ENCODE data around the gene EN1.

DNA sequence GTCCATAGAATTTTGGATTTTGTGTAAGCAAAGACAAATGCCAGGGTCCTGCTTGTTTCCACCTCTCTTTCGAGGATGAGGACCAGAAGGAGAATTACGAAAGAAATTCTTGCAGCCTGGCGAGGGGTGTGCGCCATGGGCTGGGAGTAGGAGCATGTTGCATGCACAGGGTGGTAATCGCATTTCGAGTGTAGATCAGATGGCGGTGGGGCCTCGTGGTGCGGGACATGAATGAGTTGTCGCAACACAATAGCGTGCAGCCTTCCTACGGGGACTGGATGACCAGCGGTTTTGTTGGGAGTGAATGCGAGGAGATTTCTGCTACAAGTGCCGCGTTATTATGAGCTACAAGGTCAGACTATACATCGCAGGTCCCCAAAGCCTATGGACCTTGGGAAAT is 4.2 kb upstream of the EN1 start:
- TF ChIP-seq POLR2AphosphoS5 (IDR thresholded peaks at IDR 0.05; ENCODE audit: low read depth, low read length), result no peak
- TF ChIP-seq, protein P1, sequence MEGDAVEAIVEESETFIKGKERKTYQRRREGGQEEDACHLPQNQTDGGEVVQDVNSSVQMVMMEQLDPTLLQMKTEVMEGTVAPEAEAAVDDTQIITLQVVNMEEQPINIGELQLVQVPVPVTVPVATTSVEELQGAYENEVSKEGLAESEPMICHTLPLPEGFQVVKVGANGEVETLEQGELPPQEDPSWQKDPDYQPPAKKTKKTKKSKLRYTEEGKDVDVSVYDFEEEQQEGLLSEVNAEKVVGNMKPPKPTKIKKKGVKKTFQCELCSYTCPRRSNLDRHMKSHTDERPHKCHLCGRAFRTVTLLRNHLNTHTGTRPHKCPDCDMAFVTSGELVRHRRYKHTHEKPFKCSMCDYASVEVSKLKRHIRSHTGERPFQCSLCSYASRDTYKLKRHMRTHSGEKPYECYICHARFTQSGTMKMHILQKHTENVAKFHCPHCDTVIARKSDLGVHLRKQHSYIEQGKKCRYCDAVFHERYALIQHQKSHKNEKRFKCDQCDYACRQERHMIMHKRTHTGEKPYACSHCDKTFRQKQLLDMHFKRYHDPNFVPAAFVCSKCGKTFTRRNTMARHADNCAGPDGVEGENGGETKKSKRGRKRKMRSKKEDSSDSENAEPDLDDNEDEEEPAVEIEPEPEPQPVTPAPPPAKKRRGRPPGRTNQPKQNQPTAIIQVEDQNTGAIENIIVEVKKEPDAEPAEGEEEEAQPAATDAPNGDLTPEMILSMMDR (IDR thresholded peaks at IDR 0.05), result no peak
- TF ChIP-seq, protein P2, sequence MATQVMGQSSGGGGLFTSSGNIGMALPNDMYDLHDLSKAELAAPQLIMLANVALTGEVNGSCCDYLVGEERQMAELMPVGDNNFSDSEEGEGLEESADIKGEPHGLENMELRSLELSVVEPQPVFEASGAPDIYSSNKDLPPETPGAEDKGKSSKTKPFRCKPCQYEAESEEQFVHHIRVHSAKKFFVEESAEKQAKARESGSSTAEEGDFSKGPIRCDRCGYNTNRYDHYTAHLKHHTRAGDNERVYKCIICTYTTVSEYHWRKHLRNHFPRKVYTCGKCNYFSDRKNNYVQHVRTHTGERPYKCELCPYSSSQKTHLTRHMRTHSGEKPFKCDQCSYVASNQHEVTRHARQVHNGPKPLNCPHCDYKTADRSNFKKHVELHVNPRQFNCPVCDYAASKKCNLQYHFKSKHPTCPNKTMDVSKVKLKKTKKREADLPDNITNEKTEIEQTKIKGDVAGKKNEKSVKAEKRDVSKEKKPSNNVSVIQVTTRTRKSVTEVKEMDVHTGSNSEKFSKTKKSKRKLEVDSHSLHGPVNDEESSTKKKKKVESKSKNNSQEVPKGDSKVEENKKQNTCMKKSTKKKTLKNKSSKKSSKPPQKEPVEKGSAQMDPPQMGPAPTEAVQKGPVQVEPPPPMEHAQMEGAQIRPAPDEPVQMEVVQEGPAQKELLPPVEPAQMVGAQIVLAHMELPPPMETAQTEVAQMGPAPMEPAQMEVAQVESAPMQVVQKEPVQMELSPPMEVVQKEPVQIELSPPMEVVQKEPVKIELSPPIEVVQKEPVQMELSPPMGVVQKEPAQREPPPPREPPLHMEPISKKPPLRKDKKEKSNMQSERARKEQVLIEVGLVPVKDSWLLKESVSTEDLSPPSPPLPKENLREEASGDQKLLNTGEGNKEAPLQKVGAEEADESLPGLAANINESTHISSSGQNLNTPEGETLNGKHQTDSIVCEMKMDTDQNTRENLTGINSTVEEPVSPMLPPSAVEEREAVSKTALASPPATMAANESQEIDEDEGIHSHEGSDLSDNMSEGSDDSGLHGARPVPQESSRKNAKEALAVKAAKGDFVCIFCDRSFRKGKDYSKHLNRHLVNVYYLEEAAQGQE (IDR thresholded peaks at IDR 0.05; ENCODE audit: insufficient read depth in 1 of 2, low read depth in 2 of 2, low read length in 1 of 2), result no peak
- TF ChIP-seq SIN3A (IDR thresholded peaks at IDR 0.05; ENCODE audit: borderline replicate concordance, insufficient read depth, low read depth, low read length), result no peak

Data from Panc1 (cell line).